Glomerular endothelial cell (primary cell): ENCODE measurements around the gene ERICH6. TPM values are rescaled to one million over a fixed set of nuclear protein-coding genes. Genes with fewer than 3 reads are reported as not detected.
"Not testable (repeated sequence)": the region's sequence is repeated elsewhere in the genome, so short reads cannot be mapped to it uniquely, and the experiment has no call there.

Experiments
- DNase-seq: peaks from one replicate; pipeline ENCODE4 v3.0.0-alpha.2; 2011; ENCODE audit warnings: low read depth, low spot score; ENCODE audit errors: extremely low read depth
- total RNA-seq: library from RNA; depleted of rRNA; stranded (reverse); fragments of >200 nt; gene quantifications from 2 replicates; pipeline ENCODE4 v1.2.3, GENCODE V29; 2015

Gene ERICH6
- total RNA-seq, 1 donor from 2014 or later, result not detected

DNA sequence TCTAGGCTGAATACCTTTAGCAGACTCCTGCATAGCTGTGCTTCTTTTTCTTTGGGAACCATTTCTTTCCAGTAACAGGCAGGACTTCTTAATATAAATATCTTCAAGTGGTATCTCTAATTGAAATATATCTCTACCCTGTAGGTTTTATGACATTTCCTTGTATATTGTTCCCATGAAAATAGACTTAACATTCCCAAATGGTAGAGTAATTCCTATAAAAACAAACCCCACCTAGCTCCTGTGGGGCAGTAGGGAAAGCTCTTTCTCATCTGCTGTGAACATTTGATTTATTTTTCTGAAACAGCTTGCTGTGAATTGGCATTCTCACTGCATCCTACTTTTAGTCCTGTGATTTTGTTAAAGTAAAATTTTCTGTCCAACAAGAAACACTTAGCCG, 79.8 kb downstream of the ERICH6 start:
- no peak for DNase-seq

- DNase-seq, result not testable (repeated sequence)
These were observed 80.8 kb downstream of the ERICH6 start for GRCh38 chr3:150622955-150623354.

DNA sequence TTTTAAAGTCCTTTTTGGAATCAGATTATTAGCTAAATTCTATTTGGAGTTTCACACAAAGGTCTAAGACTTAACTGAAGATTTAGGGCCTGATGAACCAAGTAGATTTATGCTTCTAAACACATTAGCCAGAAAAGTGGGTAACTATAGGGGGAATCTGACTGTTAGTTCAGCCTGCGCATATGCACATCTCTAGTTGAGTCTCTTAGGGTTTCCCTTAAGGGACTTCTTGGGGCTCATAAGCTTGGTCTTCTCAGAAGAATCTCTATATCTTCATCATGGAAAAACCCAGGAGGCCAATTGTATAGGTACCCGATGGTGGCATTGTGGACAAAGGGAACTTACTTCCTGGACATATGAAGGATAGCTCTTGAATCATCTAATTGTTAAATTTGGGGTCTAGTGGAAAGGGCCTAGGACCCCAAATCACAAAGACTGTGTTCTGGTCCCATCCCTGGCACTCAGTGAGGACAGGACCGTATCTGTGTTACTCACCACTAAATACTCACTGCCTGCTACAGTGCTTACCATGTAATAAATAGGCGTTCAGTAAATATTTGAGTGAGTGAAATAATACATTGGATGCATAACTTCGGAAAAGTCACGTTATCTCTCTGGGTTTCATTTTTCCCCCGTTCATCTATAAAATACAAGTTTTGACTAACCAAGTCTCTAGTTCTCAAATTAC, 83.6 kb downstream of the ERICH6 start:
- DNase-seq, result no peak

DNA sequence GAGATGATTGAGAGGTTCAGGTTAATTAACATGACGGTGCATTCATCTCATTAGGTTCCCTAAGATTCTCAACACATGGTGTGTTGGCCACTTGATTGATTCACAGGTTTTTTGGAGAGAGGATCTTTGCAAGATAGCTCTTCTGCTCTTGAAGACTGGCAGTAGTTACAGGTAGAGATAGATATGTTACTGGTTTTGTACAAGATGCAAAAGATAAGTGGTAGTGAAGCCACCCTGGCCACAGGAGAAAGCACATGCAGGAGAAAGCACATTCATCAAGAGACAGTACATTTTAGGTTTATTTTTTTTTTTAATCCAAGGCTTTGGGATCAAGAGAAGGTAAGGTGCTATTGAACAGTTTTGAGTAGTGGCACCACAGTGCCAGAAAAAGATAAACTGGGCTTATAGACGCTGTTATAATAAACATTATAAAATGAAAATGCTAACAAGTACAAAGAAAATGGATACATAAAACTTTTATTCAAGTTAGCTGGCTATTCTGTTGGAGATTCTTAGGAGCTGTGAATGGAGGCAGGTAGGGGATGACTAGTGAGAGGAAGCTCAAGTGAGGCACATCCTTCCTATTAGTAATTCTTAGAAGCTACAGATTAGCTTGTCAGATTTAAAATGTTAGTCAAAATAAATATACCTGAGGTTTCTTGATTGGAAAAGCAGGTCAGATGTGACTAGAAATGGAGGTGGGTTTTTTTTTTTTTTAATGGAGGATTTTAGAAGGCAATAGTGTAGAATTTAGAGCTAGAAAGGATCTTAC, 89.8 kb downstream of the ERICH6 start:
- no peak for DNase-seq

DNA sequence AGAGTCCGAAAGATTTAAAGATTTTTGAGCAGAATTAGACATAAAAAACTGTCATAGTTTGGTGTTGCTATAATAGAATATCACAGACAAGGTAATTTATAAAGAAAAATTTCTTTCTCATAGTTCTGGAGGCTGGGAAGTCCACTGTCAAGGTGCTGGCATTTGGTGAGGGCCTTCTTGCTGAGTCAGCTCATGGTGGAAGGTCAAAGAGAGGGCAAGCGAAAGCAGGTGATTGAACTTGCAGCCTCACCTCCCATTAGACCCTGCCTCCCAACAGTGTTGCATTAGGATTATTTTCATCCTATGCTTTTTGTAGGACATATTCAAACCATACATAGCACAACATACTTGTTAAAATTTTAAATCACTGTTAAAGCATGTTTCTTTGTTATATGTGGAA, 90.7 kb downstream of the ERICH6 start:
- DNase-seq, result no peak

DNA sequence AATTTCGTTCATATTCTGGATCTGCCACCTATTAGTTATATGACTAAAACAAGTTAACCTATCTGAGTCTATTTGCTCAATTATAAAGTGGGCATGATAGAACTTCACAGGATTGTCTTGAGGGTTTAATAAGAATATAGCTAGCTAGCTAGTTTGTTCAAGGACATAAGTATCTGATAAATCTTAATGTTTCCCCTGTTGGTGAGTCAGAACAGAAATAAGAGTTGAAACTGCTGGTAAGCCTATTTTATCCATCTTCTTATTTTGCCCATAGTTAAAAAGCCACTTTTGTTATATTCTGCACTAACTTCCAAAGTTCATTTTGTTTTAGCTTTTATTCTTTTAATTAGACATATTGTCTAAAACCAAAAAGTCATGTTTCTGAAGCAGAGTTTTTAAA, 91.2 kb downstream of the ERICH6 start:
- DNase-seq, result no peak

DNA sequence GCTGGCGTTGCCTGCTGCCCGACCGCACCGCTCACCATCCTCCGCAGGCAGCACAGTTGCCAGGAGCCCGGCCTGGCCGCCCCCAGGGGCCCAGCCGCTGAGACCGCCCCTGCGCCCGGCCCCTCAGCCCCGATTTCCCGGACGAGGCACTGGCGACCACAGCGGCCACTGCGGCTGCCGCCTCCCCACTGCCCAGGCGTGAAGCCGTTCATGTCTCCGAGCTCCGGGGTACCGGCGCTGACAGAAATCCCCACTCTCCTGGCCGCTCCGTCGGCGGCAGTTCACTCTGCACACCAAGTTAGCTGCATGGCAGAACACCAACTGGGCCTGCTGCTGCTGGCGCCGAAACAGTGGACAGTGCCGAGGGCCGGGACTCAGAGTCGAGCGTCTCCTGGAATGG, 92.1 kb downstream of the ERICH6 start:
- no peak for DNase-seq

DNA sequence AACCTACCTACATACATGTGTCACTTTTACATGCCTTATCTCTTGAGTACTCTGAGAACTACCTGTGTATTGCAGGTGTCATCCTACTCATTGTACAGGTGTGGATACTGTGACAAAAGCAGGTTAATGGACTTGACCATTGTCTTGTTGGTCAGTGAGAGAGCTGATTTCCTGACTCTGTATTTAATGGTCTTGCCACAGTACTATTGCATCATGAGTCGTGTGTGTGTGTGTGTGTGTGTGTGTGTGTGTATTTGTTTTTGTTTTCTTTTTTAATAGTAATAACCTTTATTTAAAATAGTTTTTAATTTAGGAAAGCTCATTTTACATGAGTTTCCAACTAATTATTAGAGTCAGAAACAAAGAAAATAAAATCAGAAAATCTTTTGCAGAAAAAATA, 92.9 kb downstream of the ERICH6 start:
- no peak for DNase-seq

GRCh38 chr3:150609988-150610387, 93.7 kb downstream of the ERICH6 start:
- DNase-seq, result no peak

Other genes starting within 250 kb of the ERICH6 start
- gene SERP1, start 157.4 kb downstream of the ERICH6 start, total RNA-seq, result 255 and 358 TPM in 2 replicates
- gene EIF2A, start 157.1 kb downstream of the ERICH6 start, total RNA-seq, result 91.6 and 98.2 TPM in 2 replicates
- gene SELENOT, start 100.6 kb downstream of the ERICH6 start, total RNA-seq, result 130 and 133 TPM in 2 replicates
- 23.7 and 34.0 TPM in 2 replicates for gene SIAH2, start 59.2 kb upstream of the ERICH6 start, total RNA-seq
- not detected in 2 replicates for gene MINDY4B, start 201.5 kb upstream of the ERICH6 start, total RNA-seq